ENCODE measurements around the gene CCDC138.

DNA sequence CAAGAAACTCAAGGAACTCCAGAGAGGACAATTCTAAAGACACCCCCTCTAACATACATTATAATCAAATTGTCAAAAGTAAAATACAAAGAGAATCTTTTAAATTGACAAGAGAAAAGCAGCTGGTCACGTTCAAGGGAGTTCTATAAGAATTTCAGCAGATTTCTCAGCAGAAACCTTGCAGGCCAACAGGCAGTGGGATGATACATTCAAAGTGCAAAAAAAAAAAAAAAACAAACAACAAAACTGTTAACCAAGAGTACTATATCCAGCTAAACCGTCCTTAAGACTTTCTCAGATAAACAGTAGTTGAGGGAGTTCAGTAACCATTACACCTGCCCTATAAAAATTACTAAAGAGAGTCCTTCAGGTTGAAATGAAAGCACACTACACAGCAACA, 33.9 kb downstream of the CCDC138 start:
- TF ChIP-seq CTCF (IDR thresholded peaks at IDR 0.05) (no peak), POLR2AphosphoS5 (IDR thresholded peaks at IDR 0.05; ENCODE audit: low read depth, low read length) (no peak), REST (IDR thresholded peaks at IDR 0.05; ENCODE audit: insufficient read depth in 1 of 2, low read depth in 2 of 2, low read length in 1 of 2) (no peak), SIN3A (IDR thresholded peaks at IDR 0.05; ENCODE audit: borderline replicate concordance, insufficient read depth, low read depth, low read length) (no peak)
